Measurements from ENCODE around the gene POLR2M. TPM values are rescaled to one million over a fixed set of nuclear protein-coding genes. Genes with fewer than 3 reads are reported as not detected.
A peak's percentile ranks its signal among the peaks of the same experiment; 100 is the strongest.

The POLR2M gene
- total and polyA plus RNA-seq, 3 donors from 2014 or later = 33.3 to 97.7 (median 87.2) TPM

DNA sequence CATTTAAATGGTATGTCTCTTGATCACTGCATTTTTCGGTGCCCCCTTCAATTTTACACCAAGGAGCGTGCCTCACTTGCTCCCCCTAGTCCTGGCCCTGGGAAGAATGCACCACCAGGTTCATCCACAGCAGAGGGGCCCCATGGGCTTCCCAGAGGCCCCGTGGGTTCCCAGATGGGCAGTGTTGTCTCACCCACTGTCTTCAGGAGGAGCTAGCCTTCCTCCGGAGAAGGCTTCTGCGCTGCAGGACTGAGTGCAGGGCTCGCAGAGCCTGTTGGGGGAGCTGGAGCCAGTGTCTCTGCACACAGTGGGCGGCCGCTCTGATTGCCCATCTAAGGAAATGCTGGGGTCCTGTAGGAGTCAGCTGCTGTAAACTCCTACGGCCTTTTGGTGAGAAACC, 45.9 kb downstream of the POLR2M start:
- no peak for TF ChIP-seq POLR2A (IDR thresholded peaks at IDR 0.05)
- TF ChIP-seq, protein P1, sequence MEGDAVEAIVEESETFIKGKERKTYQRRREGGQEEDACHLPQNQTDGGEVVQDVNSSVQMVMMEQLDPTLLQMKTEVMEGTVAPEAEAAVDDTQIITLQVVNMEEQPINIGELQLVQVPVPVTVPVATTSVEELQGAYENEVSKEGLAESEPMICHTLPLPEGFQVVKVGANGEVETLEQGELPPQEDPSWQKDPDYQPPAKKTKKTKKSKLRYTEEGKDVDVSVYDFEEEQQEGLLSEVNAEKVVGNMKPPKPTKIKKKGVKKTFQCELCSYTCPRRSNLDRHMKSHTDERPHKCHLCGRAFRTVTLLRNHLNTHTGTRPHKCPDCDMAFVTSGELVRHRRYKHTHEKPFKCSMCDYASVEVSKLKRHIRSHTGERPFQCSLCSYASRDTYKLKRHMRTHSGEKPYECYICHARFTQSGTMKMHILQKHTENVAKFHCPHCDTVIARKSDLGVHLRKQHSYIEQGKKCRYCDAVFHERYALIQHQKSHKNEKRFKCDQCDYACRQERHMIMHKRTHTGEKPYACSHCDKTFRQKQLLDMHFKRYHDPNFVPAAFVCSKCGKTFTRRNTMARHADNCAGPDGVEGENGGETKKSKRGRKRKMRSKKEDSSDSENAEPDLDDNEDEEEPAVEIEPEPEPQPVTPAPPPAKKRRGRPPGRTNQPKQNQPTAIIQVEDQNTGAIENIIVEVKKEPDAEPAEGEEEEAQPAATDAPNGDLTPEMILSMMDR (IDR thresholded peaks at IDR 0.05) = peak in 1 of 3 experiments; percentile 16
- Histone ChIP-seq H3K27ac (no peak overlapping the region), H3K36me3 (ENCODE audit: low read depth, missing control alignments) (no peaks in the 10 kb centered on the region), H3K4me1 (no peaks in the 10 kb centered on the region), H3K27me3 (no peaks in the 10 kb centered on the region), H3K4me3 (no peak overlapping the region), H3K9me3 (no peaks in the 10 kb centered on the region)
- intact Hi-C loops (cut with DNase I; ENCODE audit: low total_unique reads) = loop anchor here (10.0 kb wide), 2 partner anchors 102 to 312 kb away; partner anchors contain the start of gene ALDH1A2
- DNase-seq = peak; percentile 42
- 48 to 49% methylated on average over 7 to 9 of the region's 9 CpGs for WGBS, 2 donors

DNA sequence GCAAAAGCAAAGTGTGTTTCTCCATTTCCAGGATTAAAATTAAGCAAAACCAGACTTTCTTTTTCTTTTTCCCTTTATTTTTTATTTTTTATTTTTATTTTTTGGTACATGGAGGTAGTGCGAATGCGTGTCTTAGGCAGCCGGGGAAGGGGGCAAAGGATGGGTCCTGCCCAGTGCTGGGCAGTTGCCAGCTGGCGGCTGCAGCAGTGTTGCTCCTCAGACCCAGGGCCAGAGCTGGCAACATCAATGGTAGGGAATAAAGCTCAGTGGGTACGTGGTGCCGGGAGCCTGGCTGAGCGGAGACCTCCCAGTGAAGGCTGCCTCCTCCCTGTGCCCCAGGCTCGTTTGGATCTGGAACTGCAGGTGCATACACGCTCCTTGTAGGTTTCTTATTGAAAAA, 46.3 kb downstream of the POLR2M start:
- TF ChIP-seq POLR2A (IDR thresholded peaks at IDR 0.05) = no peak
- TF ChIP-seq, protein P1 (IDR thresholded peaks at IDR 0.05) = no peak
- Histone ChIP-seq H3K9me3 (no peaks in the 10 kb centered on the region), H3K4me3 (no peak overlapping the region), H3K27ac (no peak overlapping the region), H3K4me1 (no peaks in the 10 kb centered on the region), H3K36me3 (ENCODE audit: low read depth, missing control alignments) (no peaks in the 10 kb centered on the region), H3K27me3 (no peaks in the 10 kb centered on the region)
- DNase-seq = no peak
- intact Hi-C loops (cut with DNase I; ENCODE audit: low total_unique reads) = loop anchor here (10.0 kb wide), 2 partner anchors 102 to 312 kb away; partner anchors contain the start of gene ALDH1A2
- 78 to 84% methylated on average over 9 of the region's 9 CpGs for WGBS, 2 donors

DNA sequence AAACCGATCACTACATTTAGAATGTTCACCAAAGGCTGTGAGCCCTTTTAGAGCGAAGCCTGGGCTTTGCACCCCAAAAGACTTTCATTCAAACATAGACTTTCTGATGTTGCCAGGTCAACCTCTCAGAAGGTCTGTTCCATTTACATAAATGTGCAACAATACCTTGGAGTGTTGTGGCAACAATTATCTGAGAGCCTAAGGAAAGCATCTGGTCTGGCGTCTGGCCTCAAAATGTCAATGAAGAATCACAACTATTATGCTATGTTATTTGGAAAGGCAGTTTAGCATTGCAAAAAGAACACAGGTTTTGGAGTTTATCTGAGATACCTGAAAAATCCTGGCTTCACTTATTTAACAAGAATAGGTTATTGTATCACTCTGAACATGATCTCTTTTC, 50.0 kb downstream of the POLR2M start:
- Histone ChIP-seq H3K9me3 (no peaks in the 10 kb centered on the region), H3K27ac (no peak overlapping the region), H3K4me3 (no peak overlapping the region), H3K4me1 (no peaks in the 10 kb centered on the region), H3K36me3 (ENCODE audit: low read depth, missing control alignments) (no peaks in the 10 kb centered on the region), H3K27me3 (no peaks in the 10 kb centered on the region)
- no peak for DNase-seq
- intact Hi-C loops (cut with DNase I; ENCODE audit: low total_unique reads) = loop anchor here (10.0 kb wide), 2 partner anchors 98 to 308 kb away; partner anchors contain the start of gene ALDH1A2
- TF ChIP-seq POLR2A (IDR thresholded peaks at IDR 0.05) = no peak
- TF ChIP-seq, protein P1 (IDR thresholded peaks at IDR 0.05) = no peak
- WGBS, 2 donors = 96 to 100% methylated on average over 3 of the region's 3 CpGs

DNA sequence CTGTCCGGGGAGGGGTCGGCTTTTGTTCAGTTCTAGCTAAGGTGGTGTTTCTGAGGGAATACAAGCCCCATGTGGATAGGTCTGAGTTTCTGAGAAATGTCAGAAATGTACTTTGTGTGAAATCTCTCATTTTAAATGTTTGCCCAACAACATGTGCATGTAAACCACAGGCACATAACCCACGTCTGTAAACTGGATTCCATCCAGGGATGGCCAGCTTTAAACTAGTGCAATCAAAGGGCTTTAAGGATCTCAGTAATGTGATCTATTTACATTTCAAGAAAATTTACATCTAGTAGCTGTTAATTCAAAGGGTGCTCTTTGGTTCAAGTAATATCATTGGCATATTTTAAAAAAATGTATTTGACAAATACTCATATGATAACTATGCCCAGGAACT, 52.0 kb downstream of the POLR2M start:
- no peak overlapping the region for H3K4me3 ChIP-seq
- H3K9me3 ChIP-seq = no peaks in the 10 kb centered on the region
- intact Hi-C loops (cut with DNase I; ENCODE audit: low total_unique reads) = loop anchor here (10.0 kb wide), 2 partner anchors 96 to 306 kb away; partner anchors contain the start of gene ALDH1A2
- no peaks in the 10 kb centered on the region for H3K27me3 ChIP-seq
- no peaks in the 10 kb centered on the region for H3K36me3 ChIP-seq (ENCODE audit: low read depth, missing control alignments)
- H3K27ac ChIP-seq = no peak overlapping the region
- no peak for DNase-seq
- no peak for TF ChIP-seq POLR2A (IDR thresholded peaks at IDR 0.05)
- TF ChIP-seq, protein P1 (IDR thresholded peaks at IDR 0.05) = no peak
- 79 to 87% methylated on average over 3 of the region's 3 CpGs for WGBS, 2 donors
- H3K4me1 ChIP-seq = no peaks in the 10 kb centered on the region

DNA sequence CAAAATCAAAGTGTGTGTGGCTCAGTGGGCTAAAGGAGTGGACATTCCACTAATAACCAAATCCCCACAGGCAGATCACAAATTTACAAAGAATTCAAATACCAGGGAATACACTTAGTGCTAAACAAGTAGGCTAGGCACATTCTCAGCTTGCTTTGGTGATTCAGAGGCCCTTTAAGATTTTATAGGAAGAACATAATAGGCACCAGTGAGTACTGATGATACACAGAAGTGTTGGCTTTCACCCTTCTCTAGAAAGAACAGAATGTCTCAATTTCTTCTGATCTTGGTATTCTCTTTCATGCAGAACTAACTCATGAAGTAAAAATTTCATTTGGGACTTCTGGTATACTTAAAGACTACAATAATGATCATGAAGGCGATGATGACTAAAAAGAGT, 55.0 kb downstream of the POLR2M start:
- H3K9me3 ChIP-seq = no peaks in the 10 kb centered on the region
- H3K36me3 ChIP-seq (ENCODE audit: low read depth, missing control alignments) = no peaks in the 10 kb centered on the region
- no peaks in the 10 kb centered on the region for H3K4me1 ChIP-seq
- no peaks in the 10 kb centered on the region for H3K27me3 ChIP-seq
- no peak overlapping the region for H3K27ac ChIP-seq
- no peak overlapping the region for H3K4me3 ChIP-seq
- TF ChIP-seq POLR2A (IDR thresholded peaks at IDR 0.05) = no peak
- TF ChIP-seq, protein P1 (IDR thresholded peaks at IDR 0.05) = no peak
- intact Hi-C loops (cut with DNase I; ENCODE audit: low total_unique reads) = no loop called here
- WGBS, 2 donors = 69 to 83% methylated on average over 1 of the region's 1 CpG
- DNase-seq = no peak
